Heart right ventricle (tissue), 16 donors: ENCODE data around the gene SYT6. TPM values are rescaled to one million over a fixed set of nuclear protein-coding genes. Genes with fewer than 3 reads are reported as not detected.

Source experiments
- ATAC-seq, 8 donors: fragments of 200-7000 bp; cut with Tn5 transposase; one replicate each; pipeline ENCODE4 v1.9.1; 2020; ENCODE audit warnings: mild to moderate bottlenecking in 8 of 8, moderate library complexity in 8 of 8, moderate number of reproducible peaks in 1 of 8
- DNase-seq, 2 donors: peaks; one replicate each; pipeline ENCODE4 v3.0.0-alpha.2; 2020
- H3K27ac ChIP-seq, 10 donors: fragments of 200-600 bp; sonication (generic) in 2 of 10; one replicate each; pipeline versions ENCODE4 v1.5.0 to v1.8.0; 2020 to 2022; ENCODE audit warnings: mild to moderate bottlenecking in 3 of 10
- H3K27me3 ChIP-seq, 7 donors: fragments of 200-600 bp; one replicate each; pipeline ENCODE4 v1.8.0; 2021 to 2022; ENCODE audit warnings: mild to moderate bottlenecking in 2 of 7
- H3K36me3 ChIP-seq, 9 donors: fragments of 200-600 bp; sonication (generic) in 1 of 9; one replicate each; pipeline versions ENCODE4 v1.5.0 to v1.8.0; 2020 to 2022; ENCODE audit warnings: mild to moderate bottlenecking in 2 of 9
- H3K4me1 ChIP-seq, 9 donors: fragments of 200-600 bp; sonication (generic) in 1 of 9; one replicate each; pipeline versions ENCODE4 v1.5.0 to v1.8.0; 2020 to 2022; ENCODE audit warnings: mild to moderate bottlenecking in 4 of 9
- H3K4me3 ChIP-seq, 10 donors: fragments of 200-600 bp; sonication (generic) in 2 of 10; one replicate each; pipeline versions ENCODE4 v1.5.0 to v1.8.0; 2020 to 2022; ENCODE audit warnings: mild to moderate bottlenecking in 7 of 10, moderate library complexity in 2 of 10
- H3K9me3 ChIP-seq, 11 donors: fragments of 200-600 bp in 10 of 11; sonication (generic) in 2 of 11; one replicate each; pipeline versions ENCODE4 v1.5.0 to v1.8.0; 2013 to 2022; ENCODE audit warnings: mild to moderate bottlenecking in 2 of 11, control low read depth in 1 of 11, moderate library complexity in 1 of 11
- CTCF ChIP-seq, 9 donors: fragments of 200-600 bp; sonication (generic) in 2 of 9; IDR thresholded peaks; one replicate each; pipeline versions ENCODE4 v1.5.0 to v1.8.0; 2021 to 2022; ENCODE audit warnings: antibody characterized with exemption in 9 of 9, mild to moderate bottlenecking in 5 of 9, moderate library complexity in 1 of 9
- WGBS, 2 donors: extraction: QIAGEN DNeasy Blood & Tissue Kit; methylation state at CpG; one replicate each; pipeline ENCODE4 v1.1.7; 2013; ENCODE audit warnings: inconsistent platforms in 1 of 2; 5-methylcytosine and 5-hydroxymethylcytosine counted together
- intact Hi-C, 10 donors: fragments of 100-400 bp; cut with DNase I; formaldehyde crosslinking; loops; one replicate each; pipeline versions ENCODE4 v1.11.1 to v1.14.2; 2022
- polyA plus RNA-seq, 2 donors: library from polyadenylated mRNA; stranded (reverse); fragments of 200-250 nt; gene quantifications; one replicate each; pipeline ENCODE4 v1.2.3, GENCODE V29; 2013
- total RNA-seq, 10 donors: library from RNA; stranded (reverse); fragmentation: NEBNext Ultra II Directional in 3 of 10; extraction: Animal tissue kit (Norgen Biotek cat#: 25700) in 3 of 10; gene quantifications; one replicate each; pipeline versions ENCODE4 v1.2.1 to v1.2.4, GENCODE V29; 2021 to 2023
- donor health status: Arrhythmogenic right ventricular cardiomyopathy.
- donor health status: ischemic (EF 13 %, LVEDD 7.1; RV severe dilation, severe dysfunction).
- donor health status: healthy with polysubstance abuse.
- donor health status: DM: no; HTN: yes; CAD: no.
- donor health status: DM: no; HTN: no; CAD: no.
- donor health status: ischemic (EF 25% LVEDD 6.9; RV normal size, moderate dysfunction).
- donor health status: ischemic (EF 25% LVEDD 5.7; RV mildly dilated, moderate dysfunction).
- donor health status: healthy.
- donor health status: DM: yes; HTN: yes; CAD: no.
- donor health status: Ischemic cardiomyopathy.
- donor health status: ischemic (EF 35%, LVEDD 5.7; RV mildly dilated, moderate dysfunction).
- donor health status: nonischemic (EF 11% LVEDD 7.7; RV severe dilation, severe dysfunction).
- donor health status: DM: yes; HTN: yes; CAD: no.
- donor health status: PGD.
- donor health status: ischemic (EF 29% LVEDD 5.4; RV normal size, mild dysfunction).
- donor health status: nonischemic (EF 23%, LVEDD 6.1; RV moderate dilation, normal function).

The SYT6 gene
- total and polyA plus RNA-seq, 12 donors = 0.21 TPM; not detected in 11

GRCh38 chr1:114196992-114197907 lies 43.6 kb upstream of the SYT6 start:
- H3K36me3 ChIP-seq = no peaks in the 10 kb centered on the region
- peaks cover 0 to 11% (median 0%) of the 10 kb centered on the region in 11 donors for H3K9me3 ChIP-seq
- intact Hi-C loops = no loop called here
- H3K27ac ChIP-seq = no peak overlapping the region
- DNase-seq (no peak), ATAC-seq (no peak)
- H3K27me3 ChIP-seq = peaks cover 0 to 63% (median 24%) of the 10 kb centered on the region in 7 donors
- H3K4me1 ChIP-seq = peaks cover 0 to 5% (median 0%) of the 10 kb centered on the region in 9 donors
- 75 to 91% methylated on average over 3 of the region's 3 CpGs for WGBS, 2 donors
- TF ChIP-seq CTCF (IDR thresholded peaks at IDR 0.05) = no peak
- no peak overlapping the region for H3K4me3 ChIP-seq

GRCh38 chr1:114195819-114196218 lies 42.1 kb upstream of the SYT6 start:
- Histone ChIP-seq H3K4me3 (no peak overlapping the region), H3K36me3 (no peaks in the 10 kb centered on the region), H3K9me3 (peaks cover 0 to 11% (median 0%) of the 10 kb centered on the region in 11 donors), H3K4me1 (no peaks in the 10 kb centered on the region), H3K27me3 (peaks cover 0 to 58% (median 20%) of the 10 kb centered on the region in 7 donors), H3K27ac (no peak overlapping the region)
- no peak for TF ChIP-seq CTCF (IDR thresholded peaks at IDR 0.05)
- intact Hi-C loops = no loop called here
- 35 to 63% methylated on average over 3 of the region's 3 CpGs for WGBS, 2 donors
- no peak for DNase-seq
- no peak for ATAC-seq

GRCh38 chr1:114192328-114192727 lies 38.7 kb upstream of the SYT6 start:
- no peak for DNase-seq
- Histone ChIP-seq H3K4me3 (no peak overlapping the region), H3K27ac (no peak overlapping the region), H3K9me3 (peaks cover 0 to 11% (median 0%) of the 10 kb centered on the region in 11 donors), H3K4me1 (no peaks in the 10 kb centered on the region), H3K36me3 (no peaks in the 10 kb centered on the region), H3K27me3 (peaks cover 0 to 44% (median 11%) of the 10 kb centered on the region in 7 donors)
- WGBS, 2 donors = 68 to 79% methylated on average over 5 of the region's 5 CpGs
- intact Hi-C loops = no loop called here
- no peak for TF ChIP-seq CTCF (IDR thresholded peaks at IDR 0.05)
- no peak for ATAC-seq

GRCh38 chr1:114189398-114189797 lies 35.7 kb upstream of the SYT6 start:
- no peak for TF ChIP-seq CTCF (IDR thresholded peaks at IDR 0.05)
- no peak for ATAC-seq
- no peaks in the 10 kb centered on the region for H3K36me3 ChIP-seq
- no peak for DNase-seq
- no peak overlapping the region for H3K4me3 ChIP-seq
- H3K27me3 ChIP-seq = peaks cover 0 to 19% (median 0%) of the 10 kb centered on the region in 7 donors
- H3K4me1 ChIP-seq = no peaks in the 10 kb centered on the region
- intact Hi-C loops = no loop called here
- 89 to 93% methylated on average over 3 of the region's 3 CpGs for WGBS, 2 donors
- H3K27ac ChIP-seq = no peak overlapping the region
- H3K9me3 ChIP-seq = peaks cover 0 to 6% (median 0%) of the 10 kb centered on the region in 11 donors
